ENCODE results near the gene COPS7B.

DNA sequence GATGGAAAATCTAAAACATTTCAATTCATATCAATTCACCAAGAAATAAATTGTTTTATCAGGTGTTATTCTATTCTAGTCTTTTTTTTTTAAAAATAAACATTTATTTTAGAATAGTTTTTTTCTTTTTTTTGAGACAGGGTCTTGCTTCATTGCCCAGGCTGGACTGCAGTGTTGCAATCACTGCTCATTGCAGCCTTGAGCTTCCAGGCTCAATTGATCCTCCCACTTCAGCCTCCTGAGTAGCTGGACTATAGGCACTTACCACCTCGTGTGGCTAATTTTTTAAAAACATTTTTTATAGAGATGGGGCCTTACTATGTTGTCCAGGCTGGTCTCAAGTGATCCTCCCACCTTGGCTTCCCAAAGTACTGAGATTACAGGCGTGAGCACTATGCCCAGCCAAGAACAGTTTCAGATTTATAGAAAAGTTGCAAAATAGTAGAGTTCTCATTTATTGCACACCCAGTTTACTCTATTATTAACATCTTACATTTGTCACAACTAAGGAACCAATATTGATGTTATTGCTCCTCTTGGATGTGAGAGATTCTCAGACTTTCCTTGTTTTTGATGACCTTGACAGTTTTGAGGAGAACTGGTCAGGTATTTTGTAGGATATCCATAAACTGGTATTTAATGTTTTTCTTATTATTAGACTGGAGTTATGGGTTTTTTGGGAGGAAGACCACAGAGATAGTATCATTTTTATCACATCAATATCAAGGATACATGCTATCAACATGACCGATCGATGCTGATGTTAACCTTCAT is 35.0 kb upstream of the COPS7B start:
- TF ChIP-seq CTCF (conservative IDR thresholded peaks at IDR 0.05 in 1 of 2, IDR thresholded peaks at IDR 0.05 in 1 of 2; ENCODE audit: low read depth in 1 of 2, low read length in 2 of 2) (no peak), EZH2 (IDR thresholded peaks at IDR 0.05; ENCODE audit: low read length, missing control alignments) (no peak)
